CD4-positive, alpha-beta T cell treated with Interferon alpha-2 for 1 hour (primary cell): Measurements from ENCODE around the gene PXYLP1.
"Not testable (repeated sequence)": the region's sequence is repeated elsewhere in the genome, so short reads cannot be mapped to it uniquely, and the experiment has no call there.

Experiments
- DNase-seq, 2 donors: peaks; one replicate each; pipeline ENCODE4 v3.0.0-alpha.2; 2020 to 2022

The PXYLP1 gene

GRCh38 chr3:141231101-141231951, at the start of gene PXYLP1:
Gene PXYLP1 (plus strand): TSS chr3:141231825. CDS start chr3:141260176, 28,351 bp downstream.
- DNase-seq: peak; percentile 86 to 91

- DNase-seq: no peak
Observed at GRCh38 chr3:141183606-141184005, 48.0 kb upstream of the PXYLP1 start.

GRCh38 chr3:141184430-141184829, 47.2 kb upstream of the PXYLP1 start:
- DNase-seq: no peak

- no peak for DNase-seq
Observed at GRCh38 chr3:141191097-141191749, 40.4 kb upstream of the PXYLP1 start.

GRCh38 chr3:141192345-141192744, 39.3 kb upstream of the PXYLP1 start:
- DNase-seq: peak; percentile 92 to 95

GRCh38 chr3:141193066-141193830, 38.4 kb upstream of the PXYLP1 start:
- DNase-seq: no peak

GRCh38 chr3:141201122-141201521, 30.5 kb upstream of the PXYLP1 start:
- DNase-seq: no peak

GRCh38 chr3:141202682-141203081, 28.9 kb upstream of the PXYLP1 start:
- DNase-seq: no peak

GRCh38 chr3:141203866-141204265, 27.8 kb upstream of the PXYLP1 start:
- no peak for DNase-seq

- DNase-seq: no peak
Observed at GRCh38 chr3:141204343-141204742, 27.3 kb upstream of the PXYLP1 start.

- DNase-seq: not testable (repeated sequence)
Observed at GRCh38 chr3:141211306-141211705, 20.3 kb upstream of the PXYLP1 start.

- DNase-seq: no peak
Observed at GRCh38 chr3:141212101-141212500, 19.5 kb upstream of the PXYLP1 start.

- no peak for DNase-seq
Observed at GRCh38 chr3:141212555-141212954, 19.1 kb upstream of the PXYLP1 start.

- DNase-seq: no peak
Observed at GRCh38 chr3:141216975-141217374, 14.7 kb upstream of the PXYLP1 start.

GRCh38 chr3:141217389-141217788, 14.2 kb upstream of the PXYLP1 start:
- DNase-seq: no peak

GRCh38 chr3:141218162-141218835, 13.3 kb upstream of the PXYLP1 start:
- DNase-seq: no peak

- DNase-seq: no peak
Observed at GRCh38 chr3:141218926-141219325, 12.7 kb upstream of the PXYLP1 start.

GRCh38 chr3:141223673-141224166, 7.9 kb upstream of the PXYLP1 start:
- DNase-seq: no peak

- DNase-seq: no peak
Observed at GRCh38 chr3:141225939-141226338, 5.7 kb upstream of the PXYLP1 start.

- no peak for DNase-seq
Observed at GRCh38 chr3:141227216-141227615, 4.4 kb upstream of the PXYLP1 start.

GRCh38 chr3:141227752-141228151, 3.9 kb upstream of the PXYLP1 start:
- no peak for DNase-seq

- DNase-seq: no peak
Observed at GRCh38 chr3:141228395-141228794, 3.2 kb upstream of the PXYLP1 start.

- DNase-seq: no peak
Observed at GRCh38 chr3:141229132-141229531, 2.5 kb upstream of the PXYLP1 start.
